HG02763 (cell line): ENCODE data around the gene GLYATL1B.
"Not testable (repeated sequence)": the region's sequence is repeated elsewhere in the genome, so short reads cannot be mapped to it uniquely, and the experiment has no call there.

Experiments used
- ATAC-seq: cut with Tn5 transposase; IDR thresholded peaks from one replicate; pipeline ENCODE4 v1.9.1; 2021; ENCODE audit warnings: mild to moderate bottlenecking, moderate library complexity; ENCODE audit not compliant: unreplicated experiment

GLYATL1B gene

GRCh38 chr11:59086007-59086406, at the start of gene GLYATL1B:
Gene GLYATL1B (plus strand): TSS chr11:59086307. CDS start chr11:59086307, 0 bp downstream.
- ATAC-seq: not testable (repeated sequence)

- ATAC-seq: not testable (repeated sequence)
Measured at GRCh38 chr11:59036542-59036941, 49.6 kb upstream of the GLYATL1B start.

GRCh38 chr11:59037434-59037833, 48.7 kb upstream of the GLYATL1B start:
- ATAC-seq: not testable (repeated sequence)

- no peak for ATAC-seq
Measured at GRCh38 chr11:59040607-59041006, 45.5 kb upstream of the GLYATL1B start.

- peak; percentile 63 for ATAC-seq
Measured at GRCh38 chr11:59051383-59051782, 34.7 kb upstream of the GLYATL1B start.

GRCh38 chr11:59052355-59052754, 33.8 kb upstream of the GLYATL1B start:
- ATAC-seq: not testable (repeated sequence)

- no peak for ATAC-seq
Measured at GRCh38 chr11:59053387-59053786, 32.7 kb upstream of the GLYATL1B start.

GRCh38 chr11:59058120-59059033, 27.7 kb upstream of the GLYATL1B start:
- ATAC-seq: peak; percentile 91

- not testable (repeated sequence) for ATAC-seq
Measured at GRCh38 chr11:59060096-59060495, 26.0 kb upstream of the GLYATL1B start.

GRCh38 chr11:59062602-59063529, 23.2 kb upstream of the GLYATL1B start:
- no peak for ATAC-seq

GRCh38 chr11:59063996-59064727, 21.9 kb upstream of the GLYATL1B start:
- peak; percentile 57 for ATAC-seq

- ATAC-seq: no peak
Measured at GRCh38 chr11:59069087-59069486, 17.0 kb upstream of the GLYATL1B start.

- peak; percentile 70 for ATAC-seq
Measured at GRCh38 chr11:59076876-59077571, 9.1 kb upstream of the GLYATL1B start.

- ATAC-seq: peak; percentile 40
Measured at GRCh38 chr11:59078435-59078834, 7.7 kb upstream of the GLYATL1B start.

GRCh38 chr11:59079086-59079485, 7.0 kb upstream of the GLYATL1B start:
- no peak for ATAC-seq

- not testable (repeated sequence) for ATAC-seq
Measured at GRCh38 chr11:59080421-59080820, 5.7 kb upstream of the GLYATL1B start.

GRCh38 chr11:59081430-59082020, 4.6 kb upstream of the GLYATL1B start:
- ATAC-seq: not testable (repeated sequence)

GRCh38 chr11:59088162-59088561, 2.1 kb downstream of the GLYATL1B start:
- ATAC-seq: no peak

GRCh38 chr11:59093576-59093975, 7.5 kb downstream of the GLYATL1B start:
- ATAC-seq: not testable (repeated sequence)

- peak; percentile 75 for ATAC-seq
Measured at GRCh38 chr11:59095225-59095624, 9.1 kb downstream of the GLYATL1B start.
